Neutrophil (primary cell): Measurements from ENCODE around the gene SIRT1.

ENCODE experiments used
- H3K27ac ChIP-seq: fragments of 200-600 bp; sonication (generic); 2 replicates; pipeline ENCODE4 v1.5.1; 2016; ENCODE audit warnings: mild to moderate bottlenecking, moderate library complexity
- H3K27me3 ChIP-seq: fragments of 200-600 bp; sonication (generic); 2 replicates; pipeline ENCODE4 v1.6.0; 2016; ENCODE audit warnings: mild to moderate bottlenecking
- H3K36me3 ChIP-seq: fragments of 200-600 bp; sonication (generic); 2 replicates; pipeline ENCODE4 v1.5.1; 2017
- H3K4me1 ChIP-seq, 2 experiments: fragments of 200-600 bp in 1 of 2; sonication (generic) in 1 of 2; 1 replicate in 1 of 2; 2 replicates in 1 of 2; pipeline versions ENCODE4 v1.5.1 to v1.6.1; 2013 to 2016; ENCODE audit warnings: low read depth in 1 of 2, low read length in 1 of 2, mild to moderate bottlenecking in 1 of 2, moderate library complexity in 1 of 2; ENCODE audit not compliant: control insufficient read depth in 1 of 2, insufficient read depth in 1 of 2
- H3K4me3 ChIP-seq, 2 experiments: fragments of 200-600 bp in 1 of 2; sonication (generic) in 1 of 2; 1 replicate in 1 of 2; 2 replicates in 1 of 2; pipeline ENCODE4 v1.5.1; 2013 to 2016; ENCODE audit warnings: low read depth in 1 of 2, low read length in 1 of 2, mild to moderate bottlenecking in 1 of 2, moderate library complexity in 1 of 2
- H3K9me3 ChIP-seq: fragments of 200-600 bp; sonication (generic); 2 replicates; pipeline ENCODE4 v1.5.1; 2016
- CTCF ChIP-seq: fragments of 200-600 bp; sonication (generic); IDR thresholded peaks from 2 replicates; pipeline ENCODE4 v1.5.1; 2016; ENCODE audit warnings: antibody characterized with exemption

The SIRT1 gene

GRCh38 chr10:67914777-67915340 is 30.4 kb downstream of the SIRT1 start:
- peaks cover 0 to 10% of the 10 kb centered on the region in 2 experiments for H3K4me1 ChIP-seq

GRCh38 chr10:67917169-67917568 is 32.7 kb downstream of the SIRT1 start:
- Histone ChIP-seq H3K4me1 (peaks cover 0 to 10% of the 10 kb centered on the region in 2 experiments), H3K27me3 (no peaks in the 10 kb centered on the region), H3K4me3 (no peak overlapping the region), H3K36me3 (peaks cover 55% of the 10 kb centered on the region), H3K27ac (no peak overlapping the region), H3K9me3 (no peaks in the 10 kb centered on the region)
- no peak for TF ChIP-seq CTCF

More at GRCh38 chr10:67914777-67915340, 30.4 kb downstream of the SIRT1 start:
- Histone ChIP-seq H3K27ac (no peak overlapping the region), H3K4me3 (no peak overlapping the region), H3K36me3 (peaks cover 74% of the 10 kb centered on the region), H3K27me3 (no peaks in the 10 kb centered on the region), H3K9me3 (no peaks in the 10 kb centered on the region)
- TF ChIP-seq CTCF: no peak

- H3K27ac ChIP-seq: no peak overlapping the region
- peaks cover 55% of the 10 kb centered on the region for H3K36me3 ChIP-seq
- H3K9me3 ChIP-seq: no peaks in the 10 kb centered on the region
- H3K27me3 ChIP-seq: no peaks in the 10 kb centered on the region
- H3K4me3 ChIP-seq: no peak overlapping the region
- peaks cover 0 to 10% of the 10 kb centered on the region in 2 experiments for H3K4me1 ChIP-seq
- no peak for TF ChIP-seq CTCF
Observed at GRCh38 chr10:67917679-67918078, 33.2 kb downstream of the SIRT1 start.

- Histone ChIP-seq H3K4me3 (no peak overlapping the region), H3K27ac (no peak overlapping the region), H3K27me3 (no peaks in the 10 kb centered on the region), H3K4me1 (peaks cover 0 to 10% of the 10 kb centered on the region in 2 experiments), H3K36me3 (peaks cover 53% of the 10 kb centered on the region), H3K9me3 (no peaks in the 10 kb centered on the region)
- no peak for TF ChIP-seq CTCF
Observed at GRCh38 chr10:67921065-67921464, 36.6 kb downstream of the SIRT1 start.

- TF ChIP-seq CTCF: no peak
- Histone ChIP-seq H3K4me3 (no peak overlapping the region), H3K36me3 (peaks cover 62% of the 10 kb centered on the region), H3K9me3 (no peaks in the 10 kb centered on the region), H3K27me3 (no peaks in the 10 kb centered on the region), H3K4me1 (peaks cover 0 to 7% of the 10 kb centered on the region in 2 experiments), H3K27ac (no peak overlapping the region)
Observed at GRCh38 chr10:67923551-67923950, 39.1 kb downstream of the SIRT1 start.
